ENCODE results near the gene TBC1D2B. TPM values are rescaled to one million over a fixed set of nuclear protein-coding genes. Genes with fewer than 3 reads are reported as not detected.

The TBC1D2B gene
- total and polyA plus RNA-seq, 2 experiments from 2014 or later: 24.8 to 38.4 TPM

GRCh38 chr15:78051596-78051995 lies 25.9 kb downstream of the TBC1D2B start:
- Histone ChIP-seq H3K4me2 (peak overlapping the region; percentile 32), H3K27me3 (no peaks in the 10 kb centered on the region), H3K9me2 (replicated peaks; ENCODE audit: insufficient read depth) (no peaks in the 10 kb centered on the region), H3K4me3 (no peak overlapping the region), H3K4me1 (ENCODE audit: insufficient read depth) (peaks cover 79% of the 10 kb centered on the region), H4K20me1 (ENCODE audit: insufficient read depth, poor library complexity, severe bottlenecking) (peaks cover 5% of the 10 kb centered on the region), H2AFZ (no peak overlapping the region), H3K36me3 (replicated peaks; ENCODE audit: insufficient read depth, low read depth) (no peaks in the 10 kb centered on the region), H3K27ac (peak overlapping the region; percentile 72), H3K9me3 (ENCODE audit: low read depth) (no peaks in the 10 kb centered on the region), H3K79me2 (peaks cover 70% of the 10 kb centered on the region)
- WGBS (ENCODE audit: low lambda C conversion rate, missing lambda C conversion rate): 38% methylated on average over 3 of the region's 3 CpGs
- TF ChIP-seq EZH2 (IDR thresholded peaks at IDR 0.05; ENCODE audit: borderline replicate concordance): no peak
- no peak for TF ChIP-seq CTCF (IDR thresholded peaks at IDR 0.05; ENCODE audit: poor library complexity)
- TF ChIP-seq EZH2phosphoT487 (IDR thresholded peaks at IDR 0.05; ENCODE audit: low read depth, severe bottlenecking, unreplicated experiment): no peak
- no peak for DNase-seq (ENCODE audit: low spot score)

DNA sequence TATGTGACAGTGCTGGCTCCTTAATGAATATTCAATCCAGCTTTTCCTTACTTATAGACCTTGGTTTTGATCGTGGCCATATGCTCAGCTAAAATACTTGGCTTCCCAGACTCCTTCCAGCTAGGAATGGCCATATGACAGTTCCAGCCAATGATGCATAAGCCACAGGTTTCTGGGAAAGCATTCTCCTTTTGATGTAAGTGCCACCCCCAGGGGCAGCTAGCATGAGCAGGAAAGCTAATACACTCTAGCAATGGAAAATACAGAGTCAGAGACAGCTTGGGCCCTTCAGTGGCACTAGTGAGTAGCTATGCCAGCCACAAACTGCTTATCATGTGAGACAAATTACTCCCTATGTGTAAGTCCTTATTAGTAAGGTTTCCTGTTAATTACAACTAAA lies 26.7 kb downstream of the TBC1D2B start:
- 85% methylated on average over 1 of the region's 1 CpG for WGBS (ENCODE audit: low lambda C conversion rate, missing lambda C conversion rate)
- DNase-seq (ENCODE audit: low spot score): no peak
- peaks cover 70% of the 10 kb centered on the region for H3K79me2 ChIP-seq
- H3K36me3 ChIP-seq (replicated peaks; ENCODE audit: insufficient read depth, low read depth): no peaks in the 10 kb centered on the region
- H3K4me3 ChIP-seq: no peak overlapping the region
- no peaks in the 10 kb centered on the region for H3K9me3 ChIP-seq (ENCODE audit: low read depth)
- H4K20me1 ChIP-seq (ENCODE audit: insufficient read depth, poor library complexity, severe bottlenecking): peaks cover 2% of the 10 kb centered on the region
- H3K9me2 ChIP-seq (replicated peaks; ENCODE audit: insufficient read depth): no peaks in the 10 kb centered on the region
- no peak overlapping the region for H2AFZ ChIP-seq
- H3K4me1 ChIP-seq (ENCODE audit: insufficient read depth): peaks cover 74% of the 10 kb centered on the region
- peak overlapping the region; percentile 72 for H3K27ac ChIP-seq
- H3K27me3 ChIP-seq: no peaks in the 10 kb centered on the region
- peak overlapping the region; percentile 20 for H3K4me2 ChIP-seq
- no peak for TF ChIP-seq EZH2phosphoT487 (IDR thresholded peaks at IDR 0.05; ENCODE audit: low read depth, severe bottlenecking, unreplicated experiment)
- TF ChIP-seq EZH2 (IDR thresholded peaks at IDR 0.05; ENCODE audit: borderline replicate concordance): no peak
- no peak for TF ChIP-seq CTCF (IDR thresholded peaks at IDR 0.05; ENCODE audit: poor library complexity)

- peak overlapping the region; percentile 72 for H3K27ac ChIP-seq
- no peak for TF ChIP-seq CTCF (IDR thresholded peaks at IDR 0.05; ENCODE audit: poor library complexity)
- no peak for TF ChIP-seq EZH2phosphoT487 (IDR thresholded peaks at IDR 0.05; ENCODE audit: low read depth, severe bottlenecking, unreplicated experiment)
- no peak for TF ChIP-seq EZH2 (IDR thresholded peaks at IDR 0.05; ENCODE audit: borderline replicate concordance)
- no peaks in the 10 kb centered on the region for H3K9me3 ChIP-seq (ENCODE audit: low read depth)
- H3K4me2 ChIP-seq: no peak overlapping the region
- H2AFZ ChIP-seq: no peak overlapping the region
- no peaks in the 10 kb centered on the region for H3K27me3 ChIP-seq
- H3K9me2 ChIP-seq (replicated peaks; ENCODE audit: insufficient read depth): no peaks in the 10 kb centered on the region
- H3K79me2 ChIP-seq: peaks cover 67% of the 10 kb centered on the region
- no peaks in the 10 kb centered on the region for H4K20me1 ChIP-seq (ENCODE audit: insufficient read depth, poor library complexity, severe bottlenecking)
- no peak for DNase-seq (ENCODE audit: low spot score)
- 55% methylated on average over 1 of the region's 1 CpG for WGBS (ENCODE audit: low lambda C conversion rate, missing lambda C conversion rate)
- no peak overlapping the region for H3K4me3 ChIP-seq
- no peaks in the 10 kb centered on the region for H3K36me3 ChIP-seq (replicated peaks; ENCODE audit: insufficient read depth, low read depth)
- peaks cover 70% of the 10 kb centered on the region for H3K4me1 ChIP-seq (ENCODE audit: insufficient read depth)
Measured at GRCh38 chr15:78050441-78050809, 27.1 kb downstream of the TBC1D2B start.
